ENCODE results near the gene MTMR8. TPM values are rescaled to one million over a fixed set of nuclear protein-coding genes. Genes with fewer than 3 reads are reported as not detected.

Gene MTMR8
- total and polyA plus RNA-seq, 9 of the 15 experiments (the other 6 are each of a cell fraction or from before 2014, with no cell fraction given), result 1.8 to 5.5 (median 3.0) TPM

- no peaks in the 10 kb centered on the region for H3K79me2 ChIP-seq (ENCODE audit: control insufficient read depth, insufficient read depth, low read length)
- in situ Hi-C loops (cut with MboI), result no loop called here
- ATAC-seq, result no peak
- FAIRE-seq, result no peak
- H3K27me3 ChIP-seq (ENCODE audit: control insufficient read depth in 2 of 2, insufficient read depth in 2 of 2, low read length in 2 of 2), result no peaks in the 10 kb centered on the region
- TF ChIP-seq HDAC3 (IDR thresholded peaks at IDR 0.05; ENCODE audit: borderline replicate concordance, partially characterized antibody), result no peak
- TF ChIP-seq SIRT6 (IDR thresholded peaks at IDR 0.05; ENCODE audit: low read depth, low read length), result no peak
- TF ChIP-seq ZNF511 (CRISPR knock-in tag; IDR thresholded peaks at IDR 0.05), result no peak
- no peak for TF ChIP-seq SRF (CRISPR knock-in tag; IDR thresholded peaks at IDR 0.05)
- TF ChIP-seq U2AF2 (optimal IDR thresholded peaks at IDR 0.05; ENCODE audit: low read depth, low read length), result no peak
- TF ChIP-seq THRAP3 (IDR thresholded peaks at IDR 0.05; ENCODE audit: borderline replicate concordance), result no peak
- POLR2A ChIA-PET, result no interaction called here
- no peak overlapping the region for H3K4me2 ChIP-seq (ENCODE audit: insufficient read depth, low read length)
- no peak for DNase-seq (ENCODE audit: extremely low read depth in 1 of 4, low spot score in 3 of 4)
- H4K20me1 ChIP-seq (replicated peaks; ENCODE audit: control insufficient read depth, insufficient read depth, low read length), result no peaks in the 10 kb centered on the region
- CTCF ChIA-PET (ENCODE audit: low intra/inter-chr PET ratio), result no interaction called here
- no peaks in the 10 kb centered on the region for H3K4me1 ChIP-seq (replicated peaks in 1 of 2; ENCODE audit: control insufficient read depth in 2 of 2, insufficient read depth in 2 of 2, low read length in 2 of 2)
- H3K36me3 ChIP-seq (ENCODE audit: control insufficient read depth, insufficient read depth, low read length), result no peaks in the 10 kb centered on the region
- H3K9me1 ChIP-seq (ENCODE audit: control insufficient read depth, insufficient read depth, low read length), result no peaks in the 10 kb centered on the region
- H3K4me3 ChIP-seq, result no peak overlapping the region
- H3K27ac ChIP-seq (ENCODE audit: extremely low read depth, low read depth, low read length), result no peak overlapping the region
- no peak overlapping the region for H2AFZ ChIP-seq (ENCODE audit: low read depth, low read length)
- no TSS peak for BruUV-seq (replicated peaks)
- intact Hi-C loops (cut with micrococcal nuclease), result no loop called here
- no peaks in the 10 kb centered on the region for H3K9me3 ChIP-seq (replicated peaks; ENCODE audit: control insufficient read depth, insufficient read depth, low read depth, low read length)
- no peak overlapping the region for H3K9ac ChIP-seq (ENCODE audit: insufficient read depth in 1 of 2, low read depth in 2 of 2, low read length in 2 of 2)
Observed at GRCh38 chrX:64428371-64428770, 33.1 kb upstream of the MTMR8 start.

GRCh38 chrX:64427787-64428186 lies 32.5 kb upstream of the MTMR8 start:
- intact Hi-C loops (cut with micrococcal nuclease) (no loop called here), in situ Hi-C loops (cut with MboI) (no loop called here)
- no peak for TF ChIP-seq ZBTB49 (CRISPR knock-in tag; IDR thresholded peaks at IDR 0.05; ENCODE audit: borderline replicate concordance)
- no peak for TF ChIP-seq SP2 (IDR thresholded peaks at IDR 0.05; ENCODE audit: extremely low read depth, low read depth, low read length, poor library complexity, severe bottlenecking)
- no peak for TF ChIP-seq PURB (CRISPR knock-in tag; IDR thresholded peaks at IDR 0.05; ENCODE audit: low read depth)

More at GRCh38 chrX:64427787-64428186, 32.5 kb upstream of the MTMR8 start:
- ATAC-seq, result no peak
- H3K27ac ChIP-seq (ENCODE audit: extremely low read depth, low read depth, low read length), result no peak overlapping the region
- WGBS (ENCODE audit: insufficient coverage, low coverage, missing lambda C conversion rate), result 0% methylated on average over 2 of the region's 2 CpGs
- H4K20me1 ChIP-seq (replicated peaks; ENCODE audit: control insufficient read depth, insufficient read depth, low read length), result no peaks in the 10 kb centered on the region
- no peak for DNase-seq (ENCODE audit: extremely low read depth in 1 of 4, low spot score in 3 of 4)
- no peak overlapping the region for H3K4me2 ChIP-seq (ENCODE audit: insufficient read depth, low read length)
- H3K79me2 ChIP-seq (ENCODE audit: control insufficient read depth, insufficient read depth, low read length), result no peaks in the 10 kb centered on the region
- no peaks in the 10 kb centered on the region for H3K27me3 ChIP-seq (ENCODE audit: control insufficient read depth in 2 of 2, insufficient read depth in 2 of 2, low read length in 2 of 2)
- no peaks in the 10 kb centered on the region for H3K9me1 ChIP-seq (ENCODE audit: control insufficient read depth, insufficient read depth, low read length)
- no peak overlapping the region for H2AFZ ChIP-seq (ENCODE audit: low read depth, low read length)
- no TSS peak for BruUV-seq (replicated peaks)
- no peaks in the 10 kb centered on the region for H3K36me3 ChIP-seq (ENCODE audit: control insufficient read depth, insufficient read depth, low read length)
- no peaks in the 10 kb centered on the region for H3K4me1 ChIP-seq (replicated peaks in 1 of 2; ENCODE audit: control insufficient read depth in 2 of 2, insufficient read depth in 2 of 2, low read length in 2 of 2)
- CTCF ChIA-PET (ENCODE audit: low intra/inter-chr PET ratio), result no interaction called here
- POLR2A ChIA-PET, result no interaction called here
- FAIRE-seq, result no peak
- H3K9ac ChIP-seq (ENCODE audit: insufficient read depth in 1 of 2, low read depth in 2 of 2, low read length in 2 of 2), result no peak overlapping the region
- H3K4me3 ChIP-seq, result no peak overlapping the region
- H3K9me3 ChIP-seq (replicated peaks; ENCODE audit: control insufficient read depth, insufficient read depth, low read depth, low read length), result no peaks in the 10 kb centered on the region

Measured in K562 (cell line).